Nephron (organoid): ENCODE data around the gene SLAMF9.

Source experiments
- H3K27ac Mint-ChIP-seq, 3 experiments: 2 replicates each; pipeline ENCODE4 v1.8.0; 2020; ENCODE audit warnings: mixed read lengths in 3 of 3, mild to moderate bottlenecking in 2 of 3, moderate library complexity in 1 of 3
- H3K27me3 Mint-ChIP-seq: 2 replicates; pipeline ENCODE4 v1.8.0; 2021; ENCODE audit warnings: low read depth, mild to moderate bottlenecking, moderate library complexity, mixed read lengths
- H3K36me3 Mint-ChIP-seq: 2 replicates; pipeline ENCODE4 v1.8.0; 2020; ENCODE audit warnings: low read depth, mixed read lengths
- H3K4me1 Mint-ChIP-seq: 2 replicates; pipeline ENCODE4 v1.8.0; 2020; ENCODE audit warnings: mixed read lengths
- H3K4me3 Mint-ChIP-seq, 3 experiments: 2 replicates each; pipeline ENCODE4 v1.8.0; 2020; ENCODE audit warnings: mild to moderate bottlenecking in 3 of 3, mixed read lengths in 3 of 3, moderate library complexity in 2 of 3
- H3K9me3 Mint-ChIP-seq: 2 replicates; pipeline ENCODE4 v1.8.0; 2020; ENCODE audit warnings: mixed read lengths
- CTCF ChIP-seq, 3 experiments: fragments of 200-600 bp; sonication (generic); IDR thresholded peaks; one replicate each; pipeline ENCODE4 v1.5.0; 2021; ENCODE audit warnings: antibody characterized with exemption in 3 of 3; ENCODE audit not compliant: unreplicated experiment in 3 of 3

Gene SLAMF9

GRCh38 chr1:159940006-159940620 lies 13.9 kb downstream of the SLAMF9 start:
- Mint-ChIP-seq H3K4me1 (peaks cover 39% of the 10 kb centered on the region), H3K36me3 (peaks cover 16% of the 10 kb centered on the region), H3K27me3 (peaks cover 14% of the 10 kb centered on the region), H3K9me3 (no peaks in the 10 kb centered on the region), H3K27ac (peak overlapping the region in 1 of 3 experiments; percentile 21), H3K4me3 (no peak overlapping the region)
- TF ChIP-seq CTCF (IDR thresholded peaks at IDR 0.05; ENCODE audit: unreplicated experiment in 3 of 3) = no peak

- Mint-ChIP-seq H3K4me3 (no peak overlapping the region), H3K4me1 (peaks cover 34% of the 10 kb centered on the region), H3K27ac (peak overlapping the region in 1 of 3 experiments; percentile 21), H3K9me3 (no peaks in the 10 kb centered on the region), H3K36me3 (peaks cover 20% of the 10 kb centered on the region), H3K27me3 (peaks cover 14% of the 10 kb centered on the region)
- no peak for TF ChIP-seq CTCF (IDR thresholded peaks at IDR 0.05; ENCODE audit: unreplicated experiment in 3 of 3)
Measured at GRCh38 chr1:159939678-159940002, 14.4 kb downstream of the SLAMF9 start.

GRCh38 chr1:159938905-159939677 lies 14.9 kb downstream of the SLAMF9 start:
- peaks cover 32% of the 10 kb centered on the region for H3K4me1 Mint-ChIP-seq
- H3K4me3 Mint-ChIP-seq = no peak overlapping the region
- H3K36me3 Mint-ChIP-seq = peaks cover 20% of the 10 kb centered on the region
- peaks cover 14% of the 10 kb centered on the region for H3K27me3 Mint-ChIP-seq
- no peaks in the 10 kb centered on the region for H3K9me3 Mint-ChIP-seq
- no peak for TF ChIP-seq CTCF (IDR thresholded peaks at IDR 0.05; ENCODE audit: unreplicated experiment in 3 of 3)
- H3K27ac Mint-ChIP-seq = peak overlapping the region in 2 of 3 experiments; percentile 20 to 21

GRCh38 chr1:159938211-159938852 lies 15.7 kb downstream of the SLAMF9 start:
- H3K4me1 Mint-ChIP-seq = peaks cover 32% of the 10 kb centered on the region
- no peak overlapping the region for H3K27ac Mint-ChIP-seq
- no peak overlapping the region for H3K4me3 Mint-ChIP-seq
- peaks cover 14% of the 10 kb centered on the region for H3K27me3 Mint-ChIP-seq
- TF ChIP-seq CTCF (IDR thresholded peaks at IDR 0.05; ENCODE audit: unreplicated experiment in 3 of 3) = no peak
- peaks cover 25% of the 10 kb centered on the region for H3K36me3 Mint-ChIP-seq
- H3K9me3 Mint-ChIP-seq = no peaks in the 10 kb centered on the region

GRCh38 chr1:159937054-159937750 lies 16.8 kb downstream of the SLAMF9 start:
- H3K4me3 Mint-ChIP-seq = no peak overlapping the region
- H3K27me3 Mint-ChIP-seq = peaks cover 7% of the 10 kb centered on the region
- no peak for TF ChIP-seq CTCF (IDR thresholded peaks at IDR 0.05; ENCODE audit: unreplicated experiment in 3 of 3)
- peaks cover 32% of the 10 kb centered on the region for H3K36me3 Mint-ChIP-seq
- no peak overlapping the region for H3K27ac Mint-ChIP-seq
- peaks cover 33% of the 10 kb centered on the region for H3K4me1 Mint-ChIP-seq
- no peaks in the 10 kb centered on the region for H3K9me3 Mint-ChIP-seq
